Adrenal gland (tissue), 12 donors: Measurements from ENCODE around the gene LCK. TPM values are rescaled to one million over a fixed set of nuclear protein-coding genes. Genes with fewer than 3 reads are reported as not detected.

Experiments used
- DNase-seq, 7 donors: peaks; one replicate each; pipeline ENCODE4 v3.0.0-alpha.2; 2019 to 2020
- H3K27ac ChIP-seq, 5 donors: fragments of 200-600 bp; sonication (generic) in 4 of 5; 1 replicate in 3 of 5; 2 replicates in 2 of 5; pipeline versions ENCODE4 v1.5.1 to v1.8.0; 2016 to 2020; ENCODE audit warnings: mild to moderate bottlenecking in 1 of 5
- H3K27me3 ChIP-seq: fragments of 200-600 bp; 2 replicates; pipeline ENCODE4 v1.8.0; 2021
- H3K36me3 ChIP-seq, 2 donors: fragments of 200-600 bp; replicated peaks in 1 of 2; 1 replicate in 1 of 2; 2 replicates in 1 of 2; pipeline versions ENCODE4 v1.5.1 to v1.8.0; 2018 to 2022
- H3K4me1 ChIP-seq, 2 donors: fragments of 200-600 bp; replicated peaks in 1 of 2; 1 replicate in 1 of 2; 2 replicates in 1 of 2; pipeline versions ENCODE4 v1.5.1 to v1.8.0; 2018 to 2021
- H3K4me3 ChIP-seq, 4 donors: fragments of 200-600 bp; sonication (generic) in 3 of 4; one replicate each; pipeline ENCODE4 v1.5.1; 2016 to 2018
- H3K9me3 ChIP-seq, 3 donors: fragments of 200-600 bp; sonication (generic) in 1 of 3; replicated peaks in 1 of 3; 1 replicate in 2 of 3; 2 replicates in 1 of 3; pipeline versions ENCODE4 v1.5.1 to v1.8.0; 2016 to 2021
- CTCF ChIP-seq, 6 experiments: fragments of 450-650 bp in 4 of 6; fragments of 200-600 bp in 2 of 6; sonication (generic) in 1 of 6; IDR thresholded peaks; 1 replicate in 5 of 6; 2 replicates in 1 of 6; pipeline versions ENCODE4 v1.5.1 to v1.8.0; 2016 to 2021; ENCODE audit warnings: antibody characterized with exemption in 6 of 6, mild to moderate bottlenecking in 2 of 6, moderate library complexity in 1 of 6
- POLR2A ChIP-seq, 2 donors: fragments of 450-650 bp; IDR thresholded peaks; one replicate each; pipeline ENCODE4 v1.6.1; 2017; ENCODE audit warnings: antibody characterized with exemption in 2 of 2, mild to moderate bottlenecking in 2 of 2, moderate library complexity in 1 of 2
- WGBS, 4 donors: extraction: QIAGEN DNeasy Blood & Tissue Kit in 2 of 4; methylation state at CpG; one replicate each; pipeline versions ENCODE4 v1.1.5 to v1.1.7; 2013 to 2017; 5-methylcytosine and 5-hydroxymethylcytosine counted together
- intact Hi-C, 2 donors: fragments of 100-400 bp; cut with DNase I; formaldehyde crosslinking; loops; one replicate each; pipeline versions ENCODE4 v1.14.1 to v1.15.0; 2022 to 2023
- polyA plus RNA-seq, 3 donors: library from polyadenylated mRNA; stranded (reverse); fragments of 200-250 nt in 2 of 3; fragments of 350-450 nt in 1 of 3; fragmentation: Illumina TruSeq in 1 of 3; extraction: RNeasy Lipid Tissue Mini Kit (QIAGEN cat#74804) in 1 of 3; gene quantifications; one replicate each; pipeline ENCODE4 v1.2.3, GENCODE V29; 2013 to 2014
- total RNA-seq, 9 donors: library from RNA; depleted of rRNA in 4 of 9; stranded (reverse); fragments of >200 nt in 4 of 9; fragments of 120-200 nt in 1 of 9; fragmentation: NEBNext Ultra II Directional in 1 of 9; extraction: Animal tissue kit (Norgen Biotek cat#: 25700) in 1 of 9; gene quantifications; one replicate each; pipeline versions ENCODE4 v1.1.0 to v1.2.4, GENCODE V29; 2013 to 2023
- donor health status: healthy with polysubstance abuse.
- donor health status: Bipolar disorder and iron deficiency.
- donor health status: DM: yes; HTN: yes; CAD: no.
- donor health status: DM: no; HTN: no; CAD: no.
- donor health status: DM: no; HTN: no; CAD: no.
- donor health status: DM: yes; HTN: yes; CAD: no.

LCK gene
- total and polyA plus RNA-seq, 12 donors, result 0.30 to 2.9 (median 1.8) TPM

DNA sequence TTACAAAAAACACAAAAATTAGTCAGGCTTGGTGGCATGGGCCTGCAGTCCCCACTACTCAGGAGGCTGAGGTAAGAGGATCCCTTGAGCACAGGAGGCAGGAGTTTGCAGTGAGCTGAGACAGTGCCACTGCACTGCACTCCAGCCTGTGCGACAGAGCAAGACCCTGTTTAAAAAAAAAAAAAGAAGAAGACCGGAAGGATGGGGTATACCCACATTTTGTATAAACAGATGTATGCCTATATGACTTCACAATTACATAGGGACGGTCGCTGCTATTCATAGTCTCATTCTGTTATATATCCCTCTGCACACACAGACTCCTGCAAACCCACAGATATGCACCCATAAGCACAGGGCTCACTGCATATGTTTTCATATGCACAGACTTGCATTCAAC lies 12.7 kb downstream of the LCK start:
- H3K27ac ChIP-seq, result no peak overlapping the region
- no peaks in the 10 kb centered on the region for H3K36me3 ChIP-seq
- TF ChIP-seq POLR2A (IDR thresholded peaks at IDR 0.05) (no peak), CTCF (IDR thresholded peaks at IDR 0.05) (no peak)
- intact Hi-C loops, result no loop called here
- no peak overlapping the region for H3K4me3 ChIP-seq
- no peak for DNase-seq
- WGBS, 4 donors, result 84 to 92% (median 90%) methylated on average over 4 of the region's 4 CpGs
- no peaks in the 10 kb centered on the region for H3K4me1 ChIP-seq
- no peaks in the 10 kb centered on the region for H3K27me3 ChIP-seq
- no peaks in the 10 kb centered on the region for H3K9me3 ChIP-seq

DNA sequence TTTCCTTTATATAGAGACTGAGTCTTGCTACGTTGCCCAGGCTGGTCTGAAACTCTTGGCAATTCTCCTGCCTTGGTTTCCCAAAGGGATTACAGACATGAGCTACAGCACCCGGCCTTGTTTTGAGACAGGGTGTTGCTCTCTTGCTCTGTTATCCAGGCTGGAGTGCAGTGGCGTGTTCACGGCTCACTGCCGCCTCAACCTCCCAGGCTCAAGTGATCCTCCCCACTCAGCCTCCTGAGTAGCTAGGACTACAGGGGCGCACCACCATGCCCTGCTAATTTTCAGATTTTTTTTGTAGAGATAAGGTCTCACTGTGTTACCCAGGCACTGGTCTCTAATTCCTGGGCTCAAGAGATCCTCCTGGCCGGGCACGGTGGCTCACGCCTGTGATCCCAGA lies 14.8 kb downstream of the LCK start:
- WGBS, 4 donors, result 90 to 94% (median 92%) methylated on average over 9 of the region's 9 CpGs
- TF ChIP-seq POLR2A (IDR thresholded peaks at IDR 0.05) (no peak), CTCF (IDR thresholded peaks at IDR 0.05) (no peak)
- no peaks in the 10 kb centered on the region for H3K36me3 ChIP-seq
- DNase-seq, result no peak
- intact Hi-C loops, result no loop called here
- H3K27ac ChIP-seq, result no peak overlapping the region
- H3K4me3 ChIP-seq, result no peak overlapping the region
- H3K4me1 ChIP-seq, result no peaks in the 10 kb centered on the region
- H3K9me3 ChIP-seq, result no peaks in the 10 kb centered on the region
- no peaks in the 10 kb centered on the region for H3K27me3 ChIP-seq

GRCh38 chr1:32266921-32267591 lies 16.0 kb downstream of the LCK start:
- H3K4me1 ChIP-seq, result no peaks in the 10 kb centered on the region
- WGBS, 4 donors, result 45 to 74% (median 68%) methylated on average over 7 of the region's 7 CpGs
- H3K4me3 ChIP-seq, result no peak overlapping the region
- H3K27me3 ChIP-seq, result no peaks in the 10 kb centered on the region
- DNase-seq, result no peak
- no peaks in the 10 kb centered on the region for H3K36me3 ChIP-seq
- intact Hi-C loops, result no loop called here
- no peaks in the 10 kb centered on the region for H3K9me3 ChIP-seq
- peak overlapping the region in 1 of 5 donors; percentile 32 for H3K27ac ChIP-seq
- TF ChIP-seq CTCF (IDR thresholded peaks at IDR 0.05) (no peak), POLR2A (IDR thresholded peaks at IDR 0.05) (no peak)

DNA sequence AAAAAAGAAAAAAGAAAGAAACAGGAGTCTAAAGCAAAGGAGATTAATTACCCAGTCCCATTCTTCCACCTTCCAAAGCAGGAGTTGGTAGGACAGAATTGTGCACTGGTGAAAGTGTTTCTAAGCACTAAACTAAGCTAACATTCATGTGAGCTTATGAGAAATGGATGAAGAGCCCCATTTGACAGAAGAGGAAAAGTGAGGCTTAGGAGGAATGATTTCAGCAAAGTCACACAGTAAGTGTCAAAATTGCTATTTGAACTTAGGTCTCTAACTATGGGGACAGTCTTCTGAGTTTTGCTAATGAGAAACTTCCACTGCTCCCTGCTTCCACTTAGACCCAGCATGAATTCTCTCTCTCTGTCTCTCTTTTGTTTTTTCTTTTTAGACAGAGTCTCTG lies 18.7 kb downstream of the LCK start:
- H3K27ac ChIP-seq, result no peak overlapping the region
- no peaks in the 10 kb centered on the region for H3K9me3 ChIP-seq
- H3K4me1 ChIP-seq, result no peaks in the 10 kb centered on the region
- no peak overlapping the region for H3K4me3 ChIP-seq
- no peaks in the 10 kb centered on the region for H3K27me3 ChIP-seq
- TF ChIP-seq POLR2A (IDR thresholded peaks at IDR 0.05), result no peak
- TF ChIP-seq CTCF (IDR thresholded peaks at IDR 0.05), result no peak
- no peaks in the 10 kb centered on the region for H3K36me3 ChIP-seq
- intact Hi-C loops, result no loop called here
- DNase-seq, result no peak
